HepG2 (cell line): Measurements from ENCODE around the gene BID. TPM values are rescaled to one million over a fixed set of nuclear protein-coding genes. Genes with fewer than 3 reads are reported as not detected.

Experiments used
- ATAC-seq: fragments of 200-7000 bp; cut with Tn5 transposase; 3 replicates; pipeline ENCODE4 v1.9.1; 2020; ENCODE audit warnings: mild to moderate bottlenecking, moderate library complexity
- BruUV-seq: library from RNA; stranded (reverse); fragments of 400-500 nt; replicated peaks from 2 replicates; lab custom pipeline; 2021; lab: Mats Ljungman, UMichigan
- CTCF ChIA-PET: fragments of 300-600 bp; formaldehyde crosslinking; extraction: SDS; loops from one replicate; lab custom pipeline; 2021; ENCODE audit warnings: low total read pairs, inconsistent platforms, low intra/inter-chr PET ratio; lab: Yijun Ruan, JAX
- POLR2A ChIA-PET: fragments of 350-600 bp; sonication (Branson Sonifier 250); formaldehyde crosslinking; loops from one replicate; lab custom pipeline; 2020; ENCODE audit warnings: antibody characterized with exemption, inconsistent platforms; lab: Yijun Ruan, JAX
- DNase-seq: peaks from one replicate; pipeline ENCODE4 v3.0.0-alpha.2; 2015; ENCODE audit warnings: low spot score
- FAIRE-seq: peaks from 3 replicates; lab custom pipeline; 2011; peaks lifted over from hg19 to GRCh38; lab: Jason Lieb, UNC
- H2AFZ ChIP-seq: one replicate; pipeline ENCODE4 v1.6.1; 2011; ENCODE audit warnings: low read length, inconsistent platforms
- H3K27ac ChIP-seq: fragments of 300-600 bp; 3 replicates; pipeline ENCODE4 v1.8.0; 2011; ENCODE audit warnings: mixed run types, mild to moderate bottlenecking, mixed read lengths, low read length, inconsistent platforms; ENCODE audit not compliant: insufficient read depth; ENCODE audit errors: extremely low read length
- H3K27me3 ChIP-seq, 2 experiments: fragments of 200-600 bp in 1 of 2; 2 replicates in 1 of 2; 3 replicates in 1 of 2; pipeline versions ENCODE4 v1.6.0 to v1.8.0; 2011; ENCODE audit warnings: low read length in 2 of 2, mild to moderate bottlenecking in 2 of 2, moderate library complexity in 2 of 2, inconsistent platforms in 1 of 2; ENCODE audit not compliant: insufficient read depth in 2 of 2, control insufficient read depth in 1 of 2
- H3K36me3 ChIP-seq, 2 experiments: fragments of 200-600 bp in 1 of 2; replicated peaks in 1 of 2; 2 replicates in 1 of 2; 3 replicates in 1 of 2; pipeline versions ENCODE4 v1.5.1 to v1.8.0; 2011; ENCODE audit warnings: low read length in 2 of 2, inconsistent platforms in 1 of 2; ENCODE audit not compliant: insufficient read depth in 2 of 2, control insufficient read depth in 1 of 2
- H3K4me1 ChIP-seq: 2 replicates; pipeline ENCODE4 v1.5.1; 2012; ENCODE audit warnings: low read length, inconsistent platforms; ENCODE audit not compliant: insufficient read depth
- H3K4me2 ChIP-seq: 2 replicates; pipeline ENCODE4 v1.6.0; 2011; ENCODE audit warnings: low read depth, low read length, inconsistent platforms
- H3K4me3 ChIP-seq, 3 experiments: fragments of 200-600 bp in 1 of 3; sonication (generic), shearing (Covaris generic) in 1 of 3; replicated peaks in 1 of 3; 2 replicates each; pipeline ENCODE4 v1.5.1; 2011 to 2016; ENCODE audit warnings: low read length in 3 of 3, inconsistent platforms in 2 of 3, low read depth in 2 of 3, mild to moderate bottlenecking in 2 of 3, control low read depth in 1 of 3, mixed read lengths in 1 of 3; ENCODE audit not compliant: insufficient read depth in 1 of 3
- H3K79me2 ChIP-seq: one replicate; pipeline ENCODE4 v1.6.1; 2011; ENCODE audit warnings: low read length, inconsistent platforms; ENCODE audit not compliant: insufficient read depth
- H3K9ac ChIP-seq: 2 replicates; pipeline ENCODE4 v1.6.0; 2011; ENCODE audit warnings: mild to moderate bottlenecking, low read depth, low read length, inconsistent platforms; ENCODE audit not compliant: insufficient read depth
- H3K9me3 ChIP-seq: 2 replicates; pipeline ENCODE4 v1.5.1; 2012; ENCODE audit warnings: mild to moderate bottlenecking, low read length
- H4K20me1 ChIP-seq: 2 replicates; pipeline ENCODE4 v1.6.0; 2011; ENCODE audit warnings: inconsistent platforms, mild to moderate bottlenecking, low read length, moderate library complexity; ENCODE audit not compliant: insufficient read depth
- FOXA1 ChIP-seq, 2 experiments: fragments of 450-650 bp in 1 of 2; sonication (generic) in 1 of 2; formaldehyde crosslinking in 1 of 2; IDR thresholded peaks; 2 replicates each; pipeline versions ENCODE4 v1.4.0 to v1.6.1; 2016 to 2020; ENCODE audit warnings: missing genetic modification reagents in 1 of 2
- KAT7 ChIP-seq: IDR thresholded peaks from 2 replicates; pipeline ENCODE4 v1.6.1; 2018; ENCODE audit warnings: borderline replicate concordance, missing compliant biosample characterization
- KDM4B ChIP-seq: sonication (generic); formaldehyde crosslinking; IDR thresholded peaks from 2 replicates; pipeline ENCODE4 v1.4.0; 2020; ENCODE audit warnings: missing genetic modification reagents
- KDM6A ChIP-seq: IDR thresholded peaks from 2 replicates; pipeline ENCODE4 v1.6.1; 2016; ENCODE audit warnings: low read depth
- MBD4 ChIP-seq: IDR thresholded peaks from 2 replicates; pipeline ENCODE4 v1.6.1; 2012; ENCODE audit warnings: low read length, inconsistent platforms, borderline replicate concordance
- PBX2 ChIP-seq: IDR thresholded peaks from 2 replicates; pipeline ENCODE4 v1.6.1; 2016; ENCODE audit warnings: control low read depth
- PRPF4 ChIP-seq: fragments of 200-400 bp; formaldehyde crosslinking; IDR thresholded peaks from 2 replicates; pipeline ENCODE4 v1.6.1; 2016; ENCODE audit warnings: low read length, low read depth; ENCODE audit not compliant: poor library complexity, severe bottlenecking
- RELA ChIP-seq: sonication (generic); formaldehyde crosslinking; IDR thresholded peaks from 2 replicates; pipeline ENCODE4 v1.4.0; 2020; ENCODE audit warnings: missing genetic modification reagents
- ZNF33B ChIP-seq: sonication (generic); formaldehyde crosslinking; IDR thresholded peaks from 2 replicates; pipeline ENCODE4 v1.5.1; 2020; ENCODE audit warnings: mild to moderate bottlenecking, missing genetic modification reagents
- ZNF841 ChIP-seq: sonication (generic); formaldehyde crosslinking; IDR thresholded peaks from 2 replicates; pipeline ENCODE4 v1.8.1; 2023; ENCODE audit warnings: missing genetic modification reagents, borderline replicate concordance
- ZSCAN30 ChIP-seq: sonication (generic); formaldehyde crosslinking; IDR thresholded peaks from 2 replicates; pipeline ENCODE4 v1.5.0; 2020; ENCODE audit warnings: mild to moderate bottlenecking, missing genetic modification reagents
- WGBS: methylation state at CpG from one replicate; pipeline ENCODE4 v1.1.6; 2017; ENCODE audit warnings: low lambda C conversion rate; 5-methylcytosine and 5-hydroxymethylcytosine counted together
- in situ Hi-C: cut with HindIII; loops from 2 replicates; pipeline ENCODE4 v1.10.0; 2017; ENCODE audit warnings: low pct_unique_long_range_greater_than_20kb; ENCODE audit not compliant: extremely low pct_ligation_motif_present
- intact Hi-C: fragments of 100-400 bp; cut with micrococcal nuclease; formaldehyde crosslinking; loops from one replicate; pipeline ENCODE4 v1.10.0; 2022; ENCODE audit not compliant: unreplicated experiment
- polyA plus RNA-seq, 8 experiments: library from polyadenylated mRNA; depleted of rRNA in 3 of 8; stranded (reverse) in 7 of 8; unstranded in 1 of 8; fragments of >200 nt; fragmentation: Illumina TruSeq in 4 of 8; extraction: Trizol in 4 of 8; gene quantifications; 2 replicates each; pipeline versions ENCODE4 v1.2.1 to v1.2.3, GENCODE V29; 2011 to 2016; ENCODE audit warnings: low read depth in 4 of 8, missing spikeins in 1 of 8, mixed read lengths in 1 of 8; ENCODE audit not compliant: insufficient read depth in 1 of 8
- total RNA-seq, 5 experiments: library from RNA; depleted of rRNA; stranded (reverse); fragments of >200 nt; fragmentation: Illumina TruSeq; extraction: Trizol; gene quantifications; 2 replicates each; pipeline ENCODE4 v1.2.3, GENCODE V29; 2016; ENCODE audit warnings: low read depth in 1 of 5
- TF ChIP-seq, protein P1 (sequence below): IDR thresholded peaks from 2 replicates; pipeline ENCODE4 v1.6.1; 2016; ENCODE audit warnings: low read depth, borderline replicate concordance

The BID gene
- total and polyA plus RNA-seq, 2 of the 13 experiments (the other 11 are each of a cell fraction or from before 2014, with no cell fraction given), result 35.3 to 51.7 TPM

GRCh38 chr22:17795661-17796548, 21.6 kb upstream of the BID start (continued):
- TF ChIP-seq ZNF841 (no peak), KDM6A (no peak), RELA (CRISPR knock-in tag) (no peak), PBX2 (CRISPR knock-in tag) (no peak)

DNA sequence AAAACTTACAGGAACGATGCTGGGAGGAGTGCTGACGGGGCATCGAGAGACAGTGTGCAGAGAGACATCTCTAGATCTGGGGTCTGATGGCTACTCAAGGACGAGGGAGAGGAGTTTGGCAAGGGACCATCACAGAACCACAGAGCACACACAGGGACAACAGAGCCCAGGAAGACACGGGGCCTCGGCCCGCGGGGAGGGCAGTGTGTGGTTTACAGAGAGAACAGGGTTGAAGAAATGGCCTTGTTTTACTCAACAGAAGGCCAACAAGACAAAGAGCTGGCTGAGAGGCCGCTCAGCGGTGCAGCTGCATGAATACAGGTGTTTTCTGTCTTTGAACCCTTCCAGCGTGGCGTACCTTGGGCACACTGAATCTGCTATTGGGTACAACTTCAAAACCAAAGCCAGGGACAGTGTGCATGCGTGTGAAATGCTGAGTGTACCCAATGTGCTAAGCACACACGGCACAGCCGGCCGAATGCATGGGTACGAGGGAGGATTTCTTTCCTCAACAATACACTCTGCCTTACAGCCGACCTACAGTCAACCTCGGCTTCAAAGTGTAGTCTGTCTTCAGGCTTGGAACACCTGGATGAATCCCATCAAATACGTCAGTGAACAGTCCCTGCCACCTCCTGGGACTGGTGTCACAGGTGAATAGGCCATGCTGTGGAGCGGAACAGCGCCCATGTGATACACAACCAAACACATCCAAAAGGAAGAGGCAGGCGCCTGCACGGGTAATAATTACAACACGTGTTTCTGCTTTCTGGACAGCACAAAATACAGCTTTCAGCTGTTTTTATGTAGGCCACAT, 20.7 kb upstream of the BID start:
- peaks cover 4 to 5% of the 10 kb centered on the region in 2 experiments; a peak in 2 of 5 replicates for H3K36me3 ChIP-seq
- H3K9me3 ChIP-seq, result no peaks in the 10 kb centered on the region
- H3K27ac ChIP-seq, result no peak overlapping the region
- H3K9ac ChIP-seq, result no peak overlapping the region
- H3K4me2 ChIP-seq, result no peak overlapping the region
- no peaks in the 10 kb centered on the region for H4K20me1 ChIP-seq
- in situ Hi-C loops (no loop called here), intact Hi-C loops (no loop called here)
- no peak for DNase-seq
- ChIA-PET POLR2A (no interaction called here), CTCF (no interaction called here)
- peaks cover 8% of the 10 kb centered on the region for H3K4me1 ChIP-seq
- no peaks in the 10 kb centered on the region for H3K79me2 ChIP-seq
- H2AFZ ChIP-seq, result no peak overlapping the region
- no peak for FAIRE-seq
- no peaks in the 10 kb centered on the region; a peak in 1 of 5 replicates for H3K27me3 ChIP-seq
- TF ChIP-seq KAT7 (CRISPR knock-in tag), result no peak
- TF ChIP-seq MBD4, result no peak
- TF ChIP-seq ZNF33B (CRISPR knock-in tag), result no peak
- no peak for TF ChIP-seq ZSCAN30
- TF ChIP-seq, protein P1, sequence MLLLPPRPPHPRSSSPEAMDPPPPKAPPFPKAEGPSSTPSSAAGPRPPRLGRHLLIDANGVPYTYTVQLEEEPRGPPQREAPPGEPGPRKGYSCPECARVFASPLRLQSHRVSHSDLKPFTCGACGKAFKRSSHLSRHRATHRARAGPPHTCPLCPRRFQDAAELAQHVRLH, result no peak
- TF ChIP-seq KDM4B, result no peak
- TF ChIP-seq PRPF4, result no peak
- no peak for TF ChIP-seq FOXA1 (IDR thresholded peaks at IDR 0.05)
- TF ChIP-seq FOXA1 (CRISPR knock-in tag; IDR thresholded peaks at IDR 0.05), result no peak
- no peak overlapping the region for H3K4me3 ChIP-seq
- WGBS, result 92% methylated on average over 25 of the region's 25 CpGs
- no peak for ATAC-seq
- no TSS peak for BruUV-seq
